Testis (tissue), 2 donors: ENCODE data around the gene CNNM2.

Source experiments
- CTCF ChIP-seq, 3 experiments: fragments of 450-650 bp in 2 of 3; fragments of 200-600 bp in 1 of 3; sonication (generic) in 1 of 3; IDR thresholded peaks; one replicate each; pipeline ENCODE4 v1.5.1; 2016 to 2019; ENCODE audit warnings: antibody characterized with exemption in 3 of 3, mild to moderate bottlenecking in 2 of 3, moderate library complexity in 1 of 3
- POLR2A ChIP-seq: fragments of 450-650 bp; IDR thresholded peaks from one replicate; pipeline ENCODE4 v1.6.1; 2017; ENCODE audit warnings: antibody characterized with exemption, mild to moderate bottlenecking, moderate library complexity

DNA sequence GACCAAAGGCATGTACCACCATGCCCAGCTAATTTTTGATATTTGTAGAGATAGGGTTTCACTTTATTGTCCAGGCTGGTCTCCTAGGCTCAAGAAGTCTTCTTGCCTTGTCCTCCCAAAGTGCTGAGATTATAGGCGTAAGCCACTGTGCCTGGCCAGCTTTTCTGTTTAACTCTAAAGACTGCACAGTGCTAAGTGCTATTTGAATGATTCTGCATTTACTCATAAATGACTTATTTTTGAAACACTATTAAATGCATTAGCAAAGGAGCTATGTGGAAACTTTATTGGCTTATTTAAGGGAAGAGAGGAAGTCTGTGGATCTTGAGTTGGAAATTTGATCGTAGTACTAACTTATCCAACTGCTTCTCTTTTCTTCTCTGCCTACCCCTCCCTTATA, 185.9 kb downstream of the CNNM2 start:
- TF ChIP-seq CTCF (IDR thresholded peaks at IDR 0.05) (no peak), POLR2A (no peak)
